Measurements from ENCODE around the gene B3GNT9.

GRCh38 chr16:67109407-67110135, 41.2 kb downstream of the B3GNT9 start, which contains the start of gene PHAF1:
- no peak for TF ChIP-seq CTCF (IDR thresholded peaks at IDR 0.05)
- TF ChIP-seq POLR2A (IDR thresholded peaks at IDR 0.05), result peak; percentile 20

All from testis (tissue), 2 donors.